Measurements from ENCODE around the gene SH2D2A.
"Not testable (repeated sequence)": the region's sequence is repeated elsewhere in the genome, so short reads cannot be mapped to it uniquely, and the experiment has no call there.

Gene SH2D2A

DNA sequence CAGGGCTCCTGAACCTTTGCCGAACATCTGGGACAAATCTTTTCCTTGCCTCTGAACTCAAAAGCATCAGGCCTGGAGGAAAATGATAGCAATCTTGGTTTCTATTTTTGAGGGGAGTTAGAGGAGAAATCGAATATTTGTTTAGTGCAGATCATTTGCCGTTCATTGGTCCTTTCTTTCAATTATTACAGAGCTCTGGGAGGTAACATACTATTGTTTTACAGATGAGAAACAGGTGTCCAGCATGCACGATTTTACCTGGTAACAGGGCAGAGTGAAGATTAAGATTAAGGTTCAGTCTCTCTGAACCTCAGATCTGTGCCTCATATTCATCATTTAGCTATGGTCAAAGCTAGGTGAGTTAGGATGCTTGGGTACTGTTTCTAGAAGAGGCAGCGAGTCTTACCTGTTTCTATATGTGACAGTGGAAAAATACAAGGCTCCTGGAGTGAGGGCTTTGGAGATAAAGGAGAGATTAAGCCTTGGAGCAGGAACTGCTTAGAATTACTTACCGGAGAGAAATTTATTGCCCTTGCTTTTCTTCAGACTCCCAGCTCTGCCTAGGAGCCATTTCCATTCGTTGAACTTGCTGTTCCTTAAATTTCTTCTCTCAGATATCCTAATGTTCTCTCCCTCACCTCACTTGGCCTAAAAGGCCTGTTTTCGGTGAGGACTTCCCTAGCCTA, 47.9 kb downstream of the SH2D2A start:
- no peak for DNase-seq (ENCODE audit: low spot score)

DNA sequence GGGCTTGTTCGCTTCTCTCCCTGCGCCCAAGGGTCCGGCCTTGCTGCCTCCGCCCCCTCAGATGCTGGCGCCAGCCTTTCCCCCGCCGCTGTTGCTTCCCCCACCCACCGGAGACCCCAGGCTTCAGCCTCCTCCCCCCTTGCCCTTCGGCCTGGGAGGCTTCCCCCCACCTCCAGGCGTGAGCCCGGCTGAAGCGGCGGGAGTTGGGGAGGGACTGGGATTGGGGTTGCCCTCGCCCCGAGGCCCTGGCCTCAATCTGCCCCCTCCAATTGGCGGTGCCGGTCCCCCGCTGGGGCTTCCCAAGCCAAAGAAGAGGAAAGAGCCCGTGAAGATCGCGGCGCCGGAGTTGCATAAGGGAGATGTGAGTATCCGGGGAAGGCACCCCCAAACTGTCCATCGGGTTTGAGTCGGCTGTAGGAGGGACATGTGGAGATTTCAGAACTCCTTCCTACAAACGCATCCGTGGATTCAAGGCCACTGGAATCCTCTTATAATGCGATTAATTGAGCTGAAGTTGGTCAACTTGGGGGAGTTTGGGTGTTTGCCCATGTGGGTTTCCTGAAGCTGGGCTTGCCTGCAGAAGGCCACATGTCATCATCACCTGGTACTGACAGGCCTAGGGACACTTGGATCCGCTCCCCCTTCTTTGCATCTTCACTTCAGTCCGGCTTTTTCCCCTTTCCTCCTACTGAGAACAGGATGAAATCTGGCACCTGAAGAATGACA, 48.6 kb downstream of the SH2D2A start:
- DNase-seq (ENCODE audit: low spot score), result no peak

DNA sequence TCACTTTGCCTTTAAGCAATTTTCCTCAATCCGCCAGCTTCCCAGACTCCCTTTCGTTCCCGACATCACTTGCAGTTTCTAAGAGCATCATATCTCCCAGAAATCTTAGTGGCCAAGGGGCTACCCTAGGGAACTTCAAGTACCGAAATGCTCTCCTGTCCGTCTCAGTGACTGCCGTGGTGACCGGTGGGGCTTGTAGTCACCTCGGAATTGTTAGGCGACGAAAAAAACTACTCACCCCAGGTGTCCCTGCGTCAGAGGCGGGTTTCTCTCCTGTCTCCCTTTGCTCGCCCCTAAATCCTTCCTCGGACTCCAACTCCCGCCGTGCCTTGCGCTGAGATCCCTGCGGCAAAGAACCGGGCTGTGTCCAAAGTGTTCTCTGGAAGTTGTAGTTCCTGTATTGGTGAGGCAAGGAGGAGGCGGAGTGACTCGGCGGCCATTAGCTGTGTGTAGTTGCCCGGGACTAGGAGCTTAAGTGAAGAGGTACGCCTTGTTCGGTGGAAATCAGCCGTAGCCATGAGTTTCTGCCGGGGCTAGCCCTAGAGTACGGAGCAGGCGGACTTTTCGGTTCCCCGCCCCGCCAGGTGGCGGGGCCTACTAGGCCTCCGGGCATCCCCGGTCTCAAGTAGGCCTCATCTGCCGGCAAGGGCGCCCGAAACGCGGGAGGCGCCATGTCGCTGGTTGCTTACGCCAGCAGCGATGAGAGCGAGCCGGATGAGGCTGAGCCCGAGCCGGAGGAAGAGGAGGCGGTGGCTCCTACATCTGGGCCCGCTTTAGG, 49.4 kb downstream of the SH2D2A start, which contains the start of gene PRCC:
PRCC (plus strand) TSS at position 435 of the 778 bp plus-strand sequence; CDS start at position 672, 237 bp downstream.
- DNase-seq (ENCODE audit: low spot score), result peak; percentile 99

DNA sequence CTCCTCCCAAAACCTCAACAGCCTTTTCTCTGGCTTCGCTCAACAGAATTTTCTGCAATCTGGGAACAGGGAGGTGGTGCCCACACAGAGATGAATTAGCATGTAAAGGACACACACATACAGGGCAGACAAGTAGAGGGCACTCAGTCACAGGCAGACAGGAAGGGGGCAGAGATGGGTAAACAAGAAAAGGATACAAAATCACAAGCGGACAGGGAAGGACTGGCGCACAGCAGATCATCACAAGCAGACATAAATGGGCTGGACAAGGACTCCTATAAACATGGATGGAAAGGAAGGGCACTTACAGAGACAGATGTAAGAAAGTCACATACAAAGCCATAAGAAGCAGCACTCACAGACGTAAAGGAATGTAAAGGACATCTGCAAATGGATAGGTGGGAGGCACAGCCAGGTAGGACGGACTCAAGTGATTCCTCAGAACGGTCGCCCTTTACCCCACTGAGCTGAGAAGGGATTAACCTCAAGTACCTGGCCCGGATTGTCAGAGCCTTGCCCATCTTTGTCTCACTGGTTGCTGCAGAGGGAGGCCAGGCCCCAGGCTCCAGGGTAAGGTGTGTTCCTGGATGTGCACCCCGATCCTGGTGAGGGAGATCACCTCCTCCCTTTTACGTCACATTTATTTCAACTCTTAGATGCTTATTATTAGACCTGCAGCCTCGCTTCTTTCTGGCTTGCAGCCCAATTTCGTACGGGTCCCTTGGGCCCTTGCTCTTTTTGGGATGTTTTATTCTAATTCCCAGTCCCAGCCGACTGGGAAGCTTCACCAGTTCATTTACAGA, 50.1 kb downstream of the SH2D2A start:
- DNase-seq (ENCODE audit: low spot score), result no peak

DNA sequence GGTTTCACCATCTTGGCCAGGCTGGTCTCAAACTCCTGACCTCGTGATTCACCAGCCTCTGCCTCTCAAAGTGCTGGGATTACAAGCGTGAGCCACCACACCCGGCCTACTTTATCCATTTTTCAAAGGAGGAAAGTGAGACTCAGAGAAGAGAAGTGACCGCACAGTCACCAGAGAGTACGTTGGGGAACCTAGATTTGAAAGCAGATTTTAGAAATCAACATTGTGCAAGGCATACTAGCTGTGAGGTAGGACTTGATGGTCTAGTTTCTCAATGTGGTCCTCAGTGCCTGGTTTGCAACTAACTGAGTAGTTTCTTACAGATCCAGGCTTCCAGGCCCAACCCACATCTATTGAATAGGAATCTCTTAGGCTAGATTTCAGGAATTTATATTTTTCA, 51.0 kb downstream of the SH2D2A start:
- no peak for DNase-seq (ENCODE audit: low spot score)

DNA sequence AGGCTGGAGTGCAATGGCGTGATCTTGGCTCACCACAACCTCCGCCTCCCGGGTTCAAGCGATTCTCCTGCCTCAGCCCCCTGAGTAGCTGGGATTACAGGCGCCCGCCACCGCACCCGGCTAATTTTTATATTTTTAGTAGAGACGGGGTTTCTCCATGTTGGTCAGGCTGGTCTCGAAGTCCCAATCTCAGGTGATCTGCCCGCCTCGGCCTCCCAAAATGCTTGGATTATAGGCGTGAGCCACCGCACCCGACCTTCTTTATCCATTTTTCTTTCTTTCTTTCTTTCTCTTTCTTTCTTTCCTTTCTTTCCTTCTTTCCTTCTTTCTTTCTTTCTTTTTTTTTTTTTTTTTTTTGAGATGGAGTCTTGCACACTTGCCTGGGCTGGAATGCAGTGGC, 51.5 kb downstream of the SH2D2A start:
- DNase-seq (ENCODE audit: low spot score), result not testable (repeated sequence)

DNA sequence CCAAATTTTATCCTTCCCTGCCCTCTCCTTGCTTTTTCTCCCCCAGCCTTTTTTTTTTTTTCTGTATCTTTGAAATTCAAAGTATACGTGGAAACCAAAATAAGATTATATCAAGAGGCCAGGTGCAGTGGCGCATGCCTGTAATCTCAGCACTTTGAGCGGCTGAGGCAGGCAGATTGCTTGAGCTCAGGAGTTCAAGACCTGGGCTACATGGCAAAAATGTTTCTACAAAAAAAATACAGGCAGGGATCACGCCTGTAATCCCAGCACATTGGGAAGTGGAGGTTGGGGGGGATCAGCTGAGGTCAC, 55.9 kb downstream of the SH2D2A start:
- no peak for DNase-seq (ENCODE audit: low spot score)

DNA sequence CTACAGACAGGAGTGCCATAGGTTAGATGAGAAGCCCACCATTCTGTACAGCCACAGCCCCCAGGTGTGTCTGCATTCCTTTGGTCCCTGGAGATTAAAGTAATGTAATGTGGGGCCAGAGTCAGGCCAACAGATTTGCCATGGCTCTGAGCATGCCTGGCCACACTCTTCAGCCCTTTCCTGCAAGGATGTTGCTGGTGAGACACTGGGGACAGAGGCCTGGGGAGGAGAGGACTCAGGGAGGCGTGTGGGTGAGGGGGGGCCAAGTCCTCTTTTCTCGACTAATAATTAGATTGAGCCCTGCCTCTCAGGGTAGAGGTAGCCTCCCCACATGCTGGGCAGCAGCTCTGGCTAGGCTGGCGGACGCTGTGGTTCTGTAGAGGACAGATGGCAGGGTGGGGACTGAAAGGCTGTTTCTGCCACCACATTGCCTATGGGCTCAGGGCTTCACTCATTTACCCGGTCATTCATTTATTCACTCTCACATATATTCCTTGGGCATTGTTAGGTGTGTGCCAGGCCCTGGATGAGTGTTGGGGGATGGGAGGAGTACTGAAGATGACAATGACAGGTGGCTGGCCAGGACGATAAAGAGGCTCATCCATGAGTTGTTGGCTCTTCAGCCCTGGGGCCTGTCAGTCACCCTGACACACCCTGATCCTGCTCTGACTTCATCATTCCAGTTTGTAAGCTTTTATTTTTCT, 56.4 kb downstream of the SH2D2A start:
- DNase-seq (ENCODE audit: low spot score), result no peak

DNA sequence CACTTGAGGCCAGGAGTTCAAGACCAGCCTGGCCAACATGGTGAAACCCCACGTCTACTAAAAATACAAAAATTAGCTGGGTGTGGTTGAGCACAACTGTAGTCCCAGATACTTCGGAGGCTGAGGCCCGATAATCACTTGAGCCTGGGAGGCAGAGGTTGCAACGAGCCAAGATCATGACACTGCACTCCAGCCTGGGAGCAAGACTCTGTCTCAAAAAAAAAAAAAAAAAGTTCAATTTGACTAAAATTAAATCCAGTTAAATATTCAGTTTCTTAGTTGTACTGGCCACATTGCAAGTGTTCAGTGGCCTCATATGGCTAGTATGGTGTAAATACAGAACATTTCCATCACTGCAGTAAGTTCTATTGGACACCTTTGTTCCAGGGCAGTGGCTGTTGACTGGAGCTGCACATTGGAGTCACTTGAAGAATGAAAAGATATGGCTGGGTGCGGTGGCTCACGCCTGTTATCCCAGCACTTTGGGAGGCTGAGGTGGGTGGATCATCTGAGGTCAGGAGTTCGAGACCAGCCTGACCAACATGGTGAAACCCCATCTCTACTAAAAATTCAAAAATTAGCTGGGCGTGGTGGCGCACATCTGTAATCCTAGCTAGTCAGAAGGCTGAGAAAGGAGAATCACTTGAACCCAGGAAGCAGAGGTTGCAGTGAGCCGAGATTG, 58.9 kb downstream of the SH2D2A start:
- not testable (repeated sequence) for DNase-seq (ENCODE audit: low spot score)

DNA sequence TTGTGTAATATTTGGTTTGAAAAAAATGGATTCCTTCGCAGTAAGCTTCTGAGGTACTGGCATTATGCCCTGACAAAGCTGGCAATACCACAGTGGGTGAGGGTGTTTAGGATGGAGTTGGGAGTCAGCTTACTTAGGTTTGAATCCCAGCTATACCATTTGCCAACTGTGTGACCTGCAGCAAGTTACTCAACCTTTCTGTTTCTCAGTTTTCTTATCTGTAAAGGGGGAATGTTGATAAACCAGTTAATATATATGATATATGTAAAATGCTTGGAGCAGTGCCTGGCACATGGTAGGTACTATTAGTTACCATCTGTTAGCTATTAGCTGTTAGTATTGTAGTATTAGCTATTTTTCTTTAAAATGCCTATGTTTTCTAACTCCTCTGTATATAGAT, 60.3 kb downstream of the SH2D2A start:
- no peak for DNase-seq (ENCODE audit: low spot score)
